SK-N-SH treated with all-trans-retinoic acid at 6 μM for 48 hours (cell line): ENCODE results near the gene CALN1.

ENCODE experiments used
- OSR1 ChIP-seq: fragments of 250-450 bp; sonication (Bioruptor Pico); IDR thresholded peaks from 2 replicates; pipeline ENCODE4 v1.8.0; 2022; ENCODE audit warnings: moderate library complexity, mild to moderate bottlenecking, inconsistent platforms
- PATZ1 ChIP-seq: fragments of 250-450 bp; sonication (Bioruptor Pico); IDR thresholded peaks from 2 replicates; pipeline ENCODE4 v1.8.0; 2020; ENCODE audit warnings: mild to moderate bottlenecking, moderate library complexity, borderline replicate concordance
- TOX ChIP-seq: fragments of 250-450 bp; sonication (Bioruptor Pico); IDR thresholded peaks from 2 replicates; pipeline ENCODE4 v1.8.0; 2021; ENCODE audit warnings: mild to moderate bottlenecking, moderate library complexity, borderline replicate concordance
- ZFP3 ChIP-seq: fragments of 250-450 bp; sonication (Bioruptor Pico); IDR thresholded peaks from 2 replicates; pipeline ENCODE4 v1.5.0; 2020; ENCODE audit warnings: mild to moderate bottlenecking, moderate library complexity
- ZNF70 ChIP-seq: fragments of 450-650 bp; formaldehyde crosslinking; IDR thresholded peaks from 2 replicates; pipeline ENCODE4 v1.5.0; 2020; ENCODE audit warnings: mild to moderate bottlenecking, moderate library complexity

GRCh38 chr7:71795410-71795809, 616.7 kb downstream of the CALN1 start:
- TF ChIP-seq ZNF70 (CRISPR knock-in tag) (no peak), PATZ1 (no peak), OSR1 (CRISPR knock-in tag) (no peak), TOX (CRISPR knock-in tag) (no peak), ZFP3 (CRISPR knock-in tag) (no peak)
